Measurements from ENCODE around the gene TRABD2B.

The TRABD2B gene

DNA sequence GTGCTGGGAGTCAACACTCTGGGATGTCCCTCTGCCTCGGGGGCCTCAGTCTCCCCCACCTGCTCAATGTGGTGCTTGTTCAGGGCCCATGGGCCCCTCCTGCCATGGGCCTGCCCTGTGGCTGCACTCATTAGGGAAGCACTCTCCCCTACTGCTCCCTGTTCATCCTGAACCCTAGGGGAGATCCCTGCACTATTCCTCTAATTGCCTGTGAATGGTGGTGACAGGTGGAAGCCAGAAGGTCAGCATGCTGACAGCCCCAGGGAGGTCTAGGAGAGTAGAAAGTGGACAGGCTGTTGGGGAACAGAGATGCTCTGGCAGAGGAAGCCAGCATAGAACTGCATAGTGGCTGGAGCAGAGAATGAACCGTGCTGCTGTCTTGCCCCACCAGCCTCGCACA, 217.6 kb downstream of the TRABD2B start:
- H3K4me3 ChIP-seq (ENCODE audit: low read length): no peak overlapping the region
- TF ChIP-seq, protein P1, sequence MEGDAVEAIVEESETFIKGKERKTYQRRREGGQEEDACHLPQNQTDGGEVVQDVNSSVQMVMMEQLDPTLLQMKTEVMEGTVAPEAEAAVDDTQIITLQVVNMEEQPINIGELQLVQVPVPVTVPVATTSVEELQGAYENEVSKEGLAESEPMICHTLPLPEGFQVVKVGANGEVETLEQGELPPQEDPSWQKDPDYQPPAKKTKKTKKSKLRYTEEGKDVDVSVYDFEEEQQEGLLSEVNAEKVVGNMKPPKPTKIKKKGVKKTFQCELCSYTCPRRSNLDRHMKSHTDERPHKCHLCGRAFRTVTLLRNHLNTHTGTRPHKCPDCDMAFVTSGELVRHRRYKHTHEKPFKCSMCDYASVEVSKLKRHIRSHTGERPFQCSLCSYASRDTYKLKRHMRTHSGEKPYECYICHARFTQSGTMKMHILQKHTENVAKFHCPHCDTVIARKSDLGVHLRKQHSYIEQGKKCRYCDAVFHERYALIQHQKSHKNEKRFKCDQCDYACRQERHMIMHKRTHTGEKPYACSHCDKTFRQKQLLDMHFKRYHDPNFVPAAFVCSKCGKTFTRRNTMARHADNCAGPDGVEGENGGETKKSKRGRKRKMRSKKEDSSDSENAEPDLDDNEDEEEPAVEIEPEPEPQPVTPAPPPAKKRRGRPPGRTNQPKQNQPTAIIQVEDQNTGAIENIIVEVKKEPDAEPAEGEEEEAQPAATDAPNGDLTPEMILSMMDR (conservative IDR thresholded peaks at IDR 0.05; ENCODE audit: low read depth, low read length): no peak
- DNase-seq (ENCODE audit: low read depth): no peak

GRCh38 chr1:47778280-47778679, 218.9 kb downstream of the TRABD2B start:
- no peak for DNase-seq (ENCODE audit: low read depth)
- TF ChIP-seq, protein P1 (conservative IDR thresholded peaks at IDR 0.05; ENCODE audit: low read depth, low read length): no peak
- no peak overlapping the region for H3K4me3 ChIP-seq (ENCODE audit: low read length)

- TF ChIP-seq, protein P1 (conservative IDR thresholded peaks at IDR 0.05; ENCODE audit: low read depth, low read length): no peak
- no peak overlapping the region for H3K4me3 ChIP-seq (ENCODE audit: low read length)
- DNase-seq (ENCODE audit: low read depth): no peak
These were observed 219.9 kb downstream of the TRABD2B start for GRCh38 chr1:47777322-47777721.

- no peak overlapping the region for H3K4me3 ChIP-seq (ENCODE audit: low read length)
- DNase-seq (ENCODE audit: low read depth): no peak
- TF ChIP-seq, protein P1 (conservative IDR thresholded peaks at IDR 0.05; ENCODE audit: low read depth, low read length): no peak
These were observed 220.5 kb downstream of the TRABD2B start for GRCh38 chr1:47776667-47777131.

- TF ChIP-seq, protein P1 (conservative IDR thresholded peaks at IDR 0.05; ENCODE audit: low read depth, low read length): no peak
- no peak overlapping the region for H3K4me3 ChIP-seq (ENCODE audit: low read length)
- DNase-seq (ENCODE audit: low read depth): no peak
These were observed 222.0 kb downstream of the TRABD2B start for GRCh38 chr1:47774986-47775834.

DNA sequence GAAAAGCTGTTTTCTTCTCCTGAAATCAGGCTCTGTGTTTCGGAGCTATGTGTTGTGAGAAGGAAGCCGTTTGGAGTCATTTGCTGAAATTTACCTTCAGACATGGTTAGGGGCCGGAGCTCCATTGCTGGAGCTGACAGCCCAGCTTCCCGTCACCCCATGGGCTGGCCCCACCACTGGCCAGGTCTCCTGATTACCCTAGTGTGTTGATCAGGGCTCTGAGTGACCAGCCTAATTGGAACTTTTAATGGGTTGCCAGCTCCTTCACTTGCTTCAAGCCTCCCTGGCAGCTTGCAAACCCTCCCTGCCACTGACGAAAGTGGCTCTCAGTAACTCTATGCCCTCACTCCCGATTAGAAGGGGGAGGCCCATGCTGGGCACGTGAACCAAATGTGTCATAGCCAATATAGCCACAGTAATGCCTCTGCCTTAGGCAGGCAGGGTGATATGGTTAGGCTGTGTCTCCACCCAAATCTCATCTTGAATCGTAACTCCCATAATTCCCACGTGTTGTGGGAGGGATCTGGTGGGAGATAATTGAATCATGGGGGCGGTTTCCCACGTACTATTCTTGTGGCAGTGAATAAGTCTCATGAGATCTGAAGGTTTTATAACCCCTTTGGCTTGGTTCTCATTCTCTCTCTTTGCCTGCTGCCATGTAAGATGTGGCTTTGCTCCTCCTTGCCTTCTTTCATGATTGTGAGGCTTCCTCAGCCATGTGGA, 224.1 kb downstream of the TRABD2B start:
- DNase-seq (ENCODE audit: low read depth): no peak
- TF ChIP-seq, protein P1 (conservative IDR thresholded peaks at IDR 0.05; ENCODE audit: low read depth, low read length): no peak
- no peak overlapping the region for H3K4me3 ChIP-seq (ENCODE audit: low read length)

All from retinal pigment epithelial cell (primary cell).